GM10266 (cell line): ENCODE measurements around the gene GABRB1.

Source experiments
- DNase-seq: peaks from one replicate; pipeline ENCODE4 v3.0.0; 2012; ENCODE audit errors: extremely low spot score
- TF ChIP-seq, protein P1 (sequence below): IDR thresholded peaks from 2 replicates; pipeline ENCODE4 v1.5.1; 2012; ENCODE audit warnings: mild to moderate bottlenecking, low read depth; ENCODE audit not compliant: control insufficient read depth, insufficient read depth; ENCODE audit errors: missing control alignments

GABRB1 gene

DNA sequence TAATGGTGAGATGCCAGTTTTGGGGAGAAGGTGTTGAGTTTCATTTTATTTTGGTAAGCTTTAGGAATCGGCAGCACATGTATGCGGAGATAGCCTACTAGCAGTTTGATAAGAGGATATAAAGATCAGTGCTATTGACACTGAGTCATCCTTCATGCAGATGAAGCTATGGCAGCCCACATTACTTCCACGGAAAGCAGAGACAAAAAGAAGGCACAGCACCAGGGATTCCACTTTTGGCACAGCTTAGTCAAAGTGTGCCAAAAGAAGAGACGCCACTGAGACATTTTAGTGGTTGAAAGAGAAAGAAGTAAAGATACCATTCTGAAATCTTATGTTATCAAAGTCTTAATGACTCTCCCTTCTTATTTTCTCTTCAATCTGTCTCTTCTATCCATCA, 103.8 kb downstream of the GABRB1 start:
- TF ChIP-seq, protein P1, sequence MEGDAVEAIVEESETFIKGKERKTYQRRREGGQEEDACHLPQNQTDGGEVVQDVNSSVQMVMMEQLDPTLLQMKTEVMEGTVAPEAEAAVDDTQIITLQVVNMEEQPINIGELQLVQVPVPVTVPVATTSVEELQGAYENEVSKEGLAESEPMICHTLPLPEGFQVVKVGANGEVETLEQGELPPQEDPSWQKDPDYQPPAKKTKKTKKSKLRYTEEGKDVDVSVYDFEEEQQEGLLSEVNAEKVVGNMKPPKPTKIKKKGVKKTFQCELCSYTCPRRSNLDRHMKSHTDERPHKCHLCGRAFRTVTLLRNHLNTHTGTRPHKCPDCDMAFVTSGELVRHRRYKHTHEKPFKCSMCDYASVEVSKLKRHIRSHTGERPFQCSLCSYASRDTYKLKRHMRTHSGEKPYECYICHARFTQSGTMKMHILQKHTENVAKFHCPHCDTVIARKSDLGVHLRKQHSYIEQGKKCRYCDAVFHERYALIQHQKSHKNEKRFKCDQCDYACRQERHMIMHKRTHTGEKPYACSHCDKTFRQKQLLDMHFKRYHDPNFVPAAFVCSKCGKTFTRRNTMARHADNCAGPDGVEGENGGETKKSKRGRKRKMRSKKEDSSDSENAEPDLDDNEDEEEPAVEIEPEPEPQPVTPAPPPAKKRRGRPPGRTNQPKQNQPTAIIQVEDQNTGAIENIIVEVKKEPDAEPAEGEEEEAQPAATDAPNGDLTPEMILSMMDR = no peak
- DNase-seq = no peak

DNA sequence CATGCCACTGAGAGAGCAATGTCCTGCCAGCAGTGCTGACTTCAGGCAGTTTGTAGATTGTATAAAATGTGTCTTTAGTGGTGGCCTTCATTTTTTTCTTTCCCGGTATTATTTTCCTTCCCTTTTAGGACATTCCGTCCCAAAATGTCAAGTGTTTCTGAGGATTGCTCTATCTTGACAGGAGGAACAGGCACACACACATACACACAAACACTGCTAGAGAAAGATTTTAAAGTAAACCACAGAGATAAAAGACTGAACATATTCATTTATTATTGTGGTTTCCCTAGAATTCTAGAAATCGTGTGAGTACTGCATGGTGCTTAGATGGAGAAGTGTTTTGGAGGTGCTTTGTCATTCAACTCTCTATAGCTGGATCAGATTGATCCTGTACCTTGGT, 111.9 kb downstream of the GABRB1 start:
- no peak for DNase-seq
- TF ChIP-seq, protein P1 = no peak

DNA sequence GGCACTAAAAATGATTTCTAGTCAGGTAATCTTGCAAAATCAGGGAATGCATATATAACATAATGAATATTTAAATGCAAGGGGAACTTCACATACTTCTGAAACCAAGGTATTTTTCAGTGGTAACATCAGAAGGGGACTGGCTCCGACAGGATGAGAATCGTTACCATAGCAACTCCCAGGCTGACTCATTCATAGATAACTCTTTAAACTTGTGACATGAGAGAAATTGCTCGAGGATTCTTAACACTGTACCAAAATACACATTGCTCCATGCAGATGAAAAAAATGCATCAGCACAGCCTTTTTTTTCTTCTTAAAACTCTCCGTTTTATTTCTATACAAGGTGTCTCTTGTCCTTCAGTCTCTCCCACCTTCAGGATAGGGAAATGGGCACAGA, 114.3 kb downstream of the GABRB1 start:
- peak; percentile 52 for DNase-seq

GRCh38 chr4:47154816-47155370, 123.5 kb downstream of the GABRB1 start:
- TF ChIP-seq, protein P1 = no peak
- DNase-seq = no peak

More for the DNA sequence above, 114.3 kb downstream of the GABRB1 start:
- TF ChIP-seq, protein P1 = no peak

DNA sequence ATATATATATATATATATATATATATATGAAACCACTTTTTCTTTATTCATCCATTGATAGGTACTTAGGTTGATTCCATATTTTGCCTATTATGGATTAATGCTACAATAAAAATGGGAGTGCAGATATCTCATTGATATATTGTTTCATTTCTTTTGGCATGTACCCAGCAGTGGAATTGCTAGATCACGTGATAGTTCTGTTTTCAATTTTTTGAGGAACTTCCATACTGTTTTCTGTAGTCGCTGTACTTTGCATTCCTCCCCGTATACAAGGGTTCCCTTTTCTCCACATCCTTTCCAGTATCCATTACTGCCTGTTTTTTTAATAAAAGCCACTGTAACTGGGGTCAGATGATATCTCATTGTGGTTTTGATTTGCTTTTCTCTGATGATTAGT, 124.6 kb downstream of the GABRB1 start:
- TF ChIP-seq, protein P1 = no peak
- DNase-seq = no peak

GRCh38 chr4:47160095-47160494, 128.7 kb downstream of the GABRB1 start:
- DNase-seq = no peak
- TF ChIP-seq, protein P1 = no peak

DNA sequence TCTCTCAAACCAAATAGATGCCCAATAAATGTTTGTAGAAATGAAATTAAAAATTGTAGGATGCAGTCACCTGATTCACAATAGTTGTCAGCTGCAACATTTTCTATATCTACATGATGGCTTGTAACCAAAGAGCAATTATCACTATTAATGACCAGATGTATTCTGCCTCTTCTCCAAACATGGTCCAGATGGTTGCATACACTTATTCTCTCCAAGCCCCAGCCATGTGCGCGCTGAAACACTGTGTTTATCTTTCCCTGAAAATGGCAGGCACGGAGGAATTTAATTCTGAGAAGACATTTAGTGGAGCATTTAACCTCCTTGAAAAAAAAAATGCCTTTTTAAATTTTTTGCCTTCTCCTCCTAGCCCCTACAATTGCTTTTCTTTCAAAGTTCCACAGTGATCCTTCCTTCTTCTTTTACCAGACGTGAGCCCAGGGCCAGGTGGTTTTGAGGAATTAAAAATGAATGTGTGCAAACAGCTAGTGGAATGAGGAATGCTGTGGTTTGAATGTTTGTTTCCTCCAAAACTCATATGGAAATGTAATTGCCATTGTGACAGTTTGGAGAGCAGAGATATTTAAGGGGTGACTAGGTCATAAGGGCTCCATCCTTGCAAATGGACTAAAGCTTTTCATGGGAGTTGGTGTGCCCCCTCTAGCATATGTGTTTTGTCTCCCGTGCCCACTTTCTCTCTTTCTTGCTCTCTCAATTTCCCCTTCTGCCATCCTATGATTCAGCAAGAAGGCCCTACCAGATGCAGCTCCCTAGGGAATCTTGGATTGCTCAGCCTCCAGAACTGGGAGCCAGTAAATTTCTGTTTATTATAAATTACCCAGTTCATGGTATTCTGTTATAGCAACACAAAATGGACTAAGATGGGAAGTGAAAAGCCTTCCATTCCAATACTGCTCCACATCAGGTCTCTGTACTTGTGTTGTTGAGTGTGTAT, 136.0 kb downstream of the GABRB1 start:
- TF ChIP-seq, protein P1 = no peak
- DNase-seq = no peak
